MM.1S (cell line): ENCODE results near the gene UBE2K.
A peak's percentile ranks its signal among the peaks of the same experiment; 100 is the strongest.
"Not testable (repeated sequence)": the region's sequence is repeated elsewhere in the genome, so short reads cannot be mapped to it uniquely, and the experiment has no call there.

Experiments
- DNase-seq: peaks from one replicate; pipeline ENCODE4 v3.0.0-alpha.2; 2015
- H2AFZ ChIP-seq: fragments of 300-600 bp; sonication (generic); 2 replicates; pipeline ENCODE4 v1.6.0; 2016; ENCODE audit warnings: antibody characterized with exemption, low read length
- H3F3A ChIP-seq: fragments of 300-600 bp; sonication (generic); 2 replicates; pipeline ENCODE4 v1.6.1; 2016; ENCODE audit warnings: mild to moderate bottlenecking, antibody characterized with exemption, low read length, moderate library complexity, mixed read lengths; ENCODE audit not compliant: insufficient read depth
- H3K27ac ChIP-seq: fragments of 300-600 bp; sonication (generic); 2 replicates; pipeline ENCODE4 v1.5.1; 2016; ENCODE audit warnings: mild to moderate bottlenecking, low read length
- H3K27me3 ChIP-seq: fragments of 300-600 bp; sonication (generic); replicated peaks from 2 replicates; pipeline ENCODE4 v1.6.0; 2016; ENCODE audit warnings: low read length; ENCODE audit not compliant: insufficient read depth
- H3K36me3 ChIP-seq: fragments of 300-600 bp; sonication (generic); replicated peaks from 2 replicates; pipeline ENCODE4 v1.6.1; 2016; ENCODE audit warnings: mild to moderate bottlenecking, low read length, mixed read lengths; ENCODE audit not compliant: insufficient read depth
- H3K4me1 ChIP-seq: fragments of 300-600 bp; sonication (generic); 2 replicates; pipeline ENCODE4 v1.6.1; 2016; ENCODE audit warnings: low read length, mixed read lengths
- H3K4me2 ChIP-seq: fragments of 300-600 bp; sonication (generic); 2 replicates; pipeline ENCODE4 v1.6.0; 2016; ENCODE audit warnings: low read depth, low read length
- H3K4me3 ChIP-seq: fragments of 300-600 bp; sonication (generic); 2 replicates; pipeline ENCODE4 v1.5.1; 2016; ENCODE audit warnings: low read length, mixed read lengths
- H3K79me2 ChIP-seq: fragments of 300-600 bp; sonication (generic); 2 replicates; pipeline ENCODE4 v1.6.1; 2016; ENCODE audit warnings: mixed run types, low read length, mixed read lengths
- H3K9ac ChIP-seq: fragments of 300-600 bp; sonication (generic); 2 replicates; pipeline ENCODE4 v1.6.1; 2016; ENCODE audit warnings: low read length, mixed read lengths
- H3K9me2 ChIP-seq: fragments of 300-600 bp; sonication (generic); replicated peaks from 2 replicates; pipeline ENCODE4 v1.6.1; 2016; ENCODE audit warnings: mild to moderate bottlenecking, low read length, mixed read lengths; ENCODE audit not compliant: insufficient read depth
- H3K9me3 ChIP-seq: fragments of 300-600 bp; sonication (generic); replicated peaks from 2 replicates; pipeline ENCODE4 v1.6.1; 2016; ENCODE audit warnings: mild to moderate bottlenecking, low read length, mixed read lengths; ENCODE audit not compliant: insufficient read depth
- H4K20me1 ChIP-seq: fragments of 300-600 bp; sonication (generic); 2 replicates; pipeline ENCODE4 v1.6.1; 2016; ENCODE audit warnings: mild to moderate bottlenecking, low read length, moderate library complexity, mixed read lengths; ENCODE audit not compliant: insufficient read depth
- EZH2 ChIP-seq: fragments of 300-600 bp; sonication (generic); optimal IDR thresholded peaks from 2 replicates; pipeline ENCODE3; 2017; ENCODE audit warnings: low read depth, mild to moderate bottlenecking, antibody characterized with exemption, low read length, mixed read lengths
- EZH2phosphoT487 ChIP-seq: fragments of 300-600 bp; sonication (generic); IDR thresholded peaks from 2 replicates; pipeline ENCODE4 v1.6.1; 2018; ENCODE audit warnings: antibody characterized with exemption, low read length
- TF ChIP-seq, protein P1 (sequence below): fragments of 300-600 bp; sonication (generic); IDR thresholded peaks from 2 replicates; pipeline ENCODE4 v1.5.1; 2016; ENCODE audit warnings: antibody characterized with exemption, low read length, mixed read lengths

The UBE2K gene

DNA sequence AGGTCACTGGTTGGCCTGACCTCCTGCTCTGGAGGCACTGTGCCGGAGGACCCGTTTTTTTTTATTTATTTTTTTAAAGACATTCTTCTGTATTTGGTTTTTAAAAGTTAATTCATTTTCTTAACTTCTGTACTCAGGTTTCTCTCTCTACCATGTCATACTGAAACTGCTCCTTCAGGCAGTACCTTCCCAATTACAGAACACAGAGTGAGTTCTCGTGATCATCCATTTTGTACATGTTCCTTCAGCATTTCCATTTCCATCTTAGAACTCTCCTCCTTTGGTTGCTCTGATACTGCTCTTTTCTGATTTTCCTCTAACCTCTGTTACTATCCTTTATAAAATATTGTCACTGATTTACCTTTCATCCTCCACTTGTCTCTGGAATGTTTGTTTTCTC, 17.9 kb downstream of the UBE2K start:
- H3K4me3 ChIP-seq, result no peak overlapping the region

GRCh38 chr4:39716356-39716755, 18.4 kb downstream of the UBE2K start:
- Histone ChIP-seq H3K9me3 (no peaks in the 10 kb centered on the region), H3K27ac (no peak overlapping the region), H3K4me3 (no peak overlapping the region), H3K4me1 (peaks cover 21% of the 10 kb centered on the region), H3K9me2 (no peaks in the 10 kb centered on the region), H2AFZ (no peak overlapping the region), H3K9ac (no peak overlapping the region), H3F3A (peaks cover 8% of the 10 kb centered on the region; the same call in 1 of the 2 replicates), H3K79me2 (peaks cover 96% of the 10 kb centered on the region), H3K4me2 (no peak overlapping the region), H3K36me3 (no peaks in the 10 kb centered on the region; the same call in 1 of the 2 replicates), H3K27me3 (no peaks in the 10 kb centered on the region), H4K20me1 (peaks cover 16% of the 10 kb centered on the region; the same call in 1 of the 2 replicates)
- no peak for DNase-seq
- TF ChIP-seq EZH2phosphoT487, result no peak
- TF ChIP-seq, protein P1, sequence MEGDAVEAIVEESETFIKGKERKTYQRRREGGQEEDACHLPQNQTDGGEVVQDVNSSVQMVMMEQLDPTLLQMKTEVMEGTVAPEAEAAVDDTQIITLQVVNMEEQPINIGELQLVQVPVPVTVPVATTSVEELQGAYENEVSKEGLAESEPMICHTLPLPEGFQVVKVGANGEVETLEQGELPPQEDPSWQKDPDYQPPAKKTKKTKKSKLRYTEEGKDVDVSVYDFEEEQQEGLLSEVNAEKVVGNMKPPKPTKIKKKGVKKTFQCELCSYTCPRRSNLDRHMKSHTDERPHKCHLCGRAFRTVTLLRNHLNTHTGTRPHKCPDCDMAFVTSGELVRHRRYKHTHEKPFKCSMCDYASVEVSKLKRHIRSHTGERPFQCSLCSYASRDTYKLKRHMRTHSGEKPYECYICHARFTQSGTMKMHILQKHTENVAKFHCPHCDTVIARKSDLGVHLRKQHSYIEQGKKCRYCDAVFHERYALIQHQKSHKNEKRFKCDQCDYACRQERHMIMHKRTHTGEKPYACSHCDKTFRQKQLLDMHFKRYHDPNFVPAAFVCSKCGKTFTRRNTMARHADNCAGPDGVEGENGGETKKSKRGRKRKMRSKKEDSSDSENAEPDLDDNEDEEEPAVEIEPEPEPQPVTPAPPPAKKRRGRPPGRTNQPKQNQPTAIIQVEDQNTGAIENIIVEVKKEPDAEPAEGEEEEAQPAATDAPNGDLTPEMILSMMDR, result no peak
- TF ChIP-seq EZH2, result no peak

More for the DNA sequence above, 17.9 kb downstream of the UBE2K start:
- no peak overlapping the region for H3K4me2 ChIP-seq
- no peaks in the 10 kb centered on the region; the same call in 1 of the 2 replicates for H3K36me3 ChIP-seq
- H3K27ac ChIP-seq, result no peak overlapping the region
- peaks cover 21% of the 10 kb centered on the region for H3K4me1 ChIP-seq
- H3K79me2 ChIP-seq, result peaks cover 96% of the 10 kb centered on the region
- TF ChIP-seq EZH2phosphoT487, result no peak
- TF ChIP-seq, protein P1, result no peak
- H3K9ac ChIP-seq, result no peak overlapping the region
- H4K20me1 ChIP-seq, result peaks cover 16% of the 10 kb centered on the region; the same call in 1 of the 2 replicates
- peaks cover 8% of the 10 kb centered on the region; the same call in 1 of the 2 replicates for H3F3A ChIP-seq
- H3K9me3 ChIP-seq, result no peaks in the 10 kb centered on the region
- H2AFZ ChIP-seq, result no peak overlapping the region
- no peaks in the 10 kb centered on the region for H3K9me2 ChIP-seq
- no peak for DNase-seq
- H3K27me3 ChIP-seq, result no peaks in the 10 kb centered on the region

DNA sequence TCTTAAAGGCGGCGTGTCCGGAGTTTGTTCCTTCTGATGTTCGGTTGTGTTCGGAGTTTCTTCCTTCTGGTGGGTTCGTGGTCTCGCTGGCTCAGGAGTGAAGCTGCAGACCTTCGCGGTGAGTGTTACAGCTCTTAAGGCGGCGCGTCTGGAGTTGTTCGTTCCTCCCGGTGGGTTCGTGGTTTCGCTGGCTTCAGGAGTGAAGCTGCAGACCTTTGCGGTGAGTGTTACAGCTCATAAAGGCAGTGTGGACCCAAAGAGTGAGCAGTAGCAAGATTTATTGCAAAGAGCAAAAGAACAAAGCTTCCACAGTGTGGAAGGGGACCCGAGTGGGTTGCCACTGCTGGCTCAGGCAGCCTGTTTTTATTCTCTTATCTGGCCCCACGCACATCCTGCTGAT, 19.8 kb downstream of the UBE2K start:
- Histone ChIP-seq H3K79me2 (peaks cover 96% of the 10 kb centered on the region), H4K20me1 (peaks cover 17% of the 10 kb centered on the region), H3K4me1 (peaks cover 21% of the 10 kb centered on the region)
- not testable (repeated sequence) for H3K27ac ChIP-seq, H2AFZ ChIP-seq, H3F3A ChIP-seq, H3K27me3 ChIP-seq, H3K4me3 ChIP-seq, DNase-seq, H3K9me3 ChIP-seq, H3K9me2 ChIP-seq, H3K4me2 ChIP-seq, H3K9ac ChIP-seq, H3K36me3 ChIP-seq

DNA sequence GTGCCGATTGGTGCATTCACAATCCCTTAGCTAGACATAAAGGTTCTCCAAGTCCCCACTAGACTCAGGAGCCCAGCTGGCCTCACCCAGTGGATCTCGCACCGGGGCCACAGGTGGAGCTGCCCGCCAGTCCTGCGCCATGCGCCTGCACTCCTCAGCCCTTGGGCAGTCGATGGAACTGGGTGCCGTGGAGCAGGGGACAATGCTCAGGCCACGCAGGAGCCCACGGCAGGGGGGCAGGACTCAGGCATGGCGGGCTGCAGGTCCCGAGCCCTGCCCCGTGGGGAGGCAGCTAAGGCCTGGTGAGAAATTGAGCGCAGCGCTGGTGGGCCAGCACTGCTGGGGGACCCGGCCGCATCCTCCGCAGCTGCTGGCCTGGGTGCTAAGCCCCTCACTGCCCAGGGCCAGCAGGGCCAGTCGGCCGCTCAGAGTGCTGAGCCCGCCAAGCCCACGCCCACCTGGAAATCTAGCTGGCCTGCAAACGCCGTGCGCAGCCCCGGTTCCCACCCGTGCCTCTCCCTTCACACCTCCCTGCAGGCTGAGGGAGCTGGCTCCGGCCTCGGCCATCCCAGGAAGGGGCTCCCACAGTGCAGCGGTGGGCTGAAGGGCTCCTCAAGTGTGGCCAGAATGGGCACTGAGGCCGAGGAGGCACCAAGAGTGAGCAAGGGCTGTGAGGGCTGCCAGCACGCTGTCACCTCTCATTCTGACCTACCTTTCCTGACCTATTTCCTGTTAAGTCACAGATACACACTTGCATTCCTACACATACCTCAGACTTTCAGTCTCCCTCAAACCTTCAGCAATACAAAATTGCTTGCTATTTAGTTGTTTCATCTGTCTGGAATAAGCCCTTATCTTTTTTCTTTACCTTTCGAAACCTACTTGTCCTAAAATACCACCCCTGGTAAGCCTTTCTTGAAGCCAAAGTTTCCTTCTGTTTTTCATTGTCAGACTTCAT, 20.7 kb downstream of the UBE2K start:
- no peak overlapping the region for H3K27ac ChIP-seq
- peaks cover 96% of the 10 kb centered on the region for H3K79me2 ChIP-seq
- H3F3A ChIP-seq, result peaks cover 5% of the 10 kb centered on the region; the same call in 1 of the 2 replicates
- H3K36me3 ChIP-seq, result no peaks in the 10 kb centered on the region; the same call in 1 of the 2 replicates
- no peak overlapping the region for H3K4me2 ChIP-seq
- H3K9me2 ChIP-seq, result no peaks in the 10 kb centered on the region
- no peaks in the 10 kb centered on the region for H3K9me3 ChIP-seq
- no peak for TF ChIP-seq EZH2
- TF ChIP-seq, protein P1, result no peak
- TF ChIP-seq EZH2phosphoT487, result no peak
- H3K4me3 ChIP-seq, result no peak overlapping the region
- H2AFZ ChIP-seq, result no peak overlapping the region
- peaks cover 14% of the 10 kb centered on the region for H3K4me1 ChIP-seq
- H4K20me1 ChIP-seq, result peaks cover 17% of the 10 kb centered on the region
- H3K9ac ChIP-seq, result no peak overlapping the region
- peak; percentile 16 for DNase-seq
- H3K27me3 ChIP-seq, result no peaks in the 10 kb centered on the region
